COLO829 (cell line): ENCODE measurements around the gene ARHGAP27.

Experiments
- DNase-seq: peaks from one replicate; pipeline ENCODE4 v3.0.0; 2012; ENCODE audit warnings: low spot score

ARHGAP27 gene

DNA sequence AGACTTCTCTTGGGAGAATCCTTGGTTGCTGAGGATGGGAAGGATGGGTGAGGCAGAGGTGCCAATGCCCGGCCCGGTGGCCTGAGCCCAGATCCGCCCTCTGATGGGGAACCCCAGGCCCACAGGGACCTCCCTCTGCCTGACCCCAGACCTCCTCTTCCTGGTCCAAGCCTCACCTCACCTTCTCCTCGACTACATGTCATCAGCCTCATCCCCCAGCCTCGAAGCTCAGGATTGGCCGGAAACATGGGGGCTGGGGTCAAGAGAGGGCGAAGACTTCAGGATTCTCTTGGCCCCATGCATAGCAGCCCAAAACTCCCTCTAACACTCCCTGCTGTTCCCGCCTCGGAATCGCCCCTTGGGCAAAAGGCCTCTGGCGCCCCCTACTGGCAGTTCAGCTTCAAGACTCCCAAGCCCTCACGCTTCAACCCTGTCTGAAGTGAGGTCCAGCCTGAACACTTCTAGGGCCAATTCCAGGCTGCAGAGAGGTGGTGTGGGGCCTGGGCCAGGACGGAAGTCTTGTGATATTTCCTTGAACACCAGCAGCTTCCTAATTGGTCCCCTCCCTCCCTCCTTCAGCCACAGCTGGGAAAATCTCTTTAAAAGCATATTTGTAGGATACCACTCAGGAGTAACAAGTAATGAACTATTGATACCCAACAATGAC lies 47.2 kb downstream of the ARHGAP27 start:
- DNase-seq: peak; percentile 76

DNA sequence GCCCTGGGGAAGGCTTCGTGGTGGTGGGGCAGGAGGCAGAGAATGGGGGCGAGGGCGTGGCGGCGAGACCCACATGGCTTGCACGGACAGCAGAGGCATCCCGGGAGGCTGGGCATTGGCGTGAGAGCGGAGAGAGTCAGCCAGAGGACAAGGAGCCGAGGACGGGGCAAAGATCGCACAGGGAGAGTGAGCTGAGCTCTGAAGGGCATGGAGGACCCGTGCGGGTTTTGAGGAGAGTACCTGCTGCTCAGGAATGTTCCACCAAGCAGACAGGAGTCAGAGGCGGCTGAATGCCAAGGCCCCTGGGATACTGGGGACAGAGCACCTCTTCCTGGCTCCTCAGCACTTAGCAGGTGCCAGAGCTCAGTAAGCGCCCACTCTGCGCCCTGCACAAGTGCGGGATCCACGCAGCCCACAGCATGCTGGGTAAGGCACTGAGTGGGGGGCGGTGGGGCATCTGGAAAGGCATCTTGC lies 47.8 kb downstream of the ARHGAP27 start:
- no peak for DNase-seq

- DNase-seq: no peak
Measured at GRCh38 chr17:45384047-45384788, 48.5 kb downstream of the ARHGAP27 start.

GRCh38 chr17:45383003-45383402 lies 49.7 kb downstream of the ARHGAP27 start:
- DNase-seq: no peak

GRCh38 chr17:45382226-45382625 lies 50.4 kb downstream of the ARHGAP27 start:
- DNase-seq: no peak

DNA sequence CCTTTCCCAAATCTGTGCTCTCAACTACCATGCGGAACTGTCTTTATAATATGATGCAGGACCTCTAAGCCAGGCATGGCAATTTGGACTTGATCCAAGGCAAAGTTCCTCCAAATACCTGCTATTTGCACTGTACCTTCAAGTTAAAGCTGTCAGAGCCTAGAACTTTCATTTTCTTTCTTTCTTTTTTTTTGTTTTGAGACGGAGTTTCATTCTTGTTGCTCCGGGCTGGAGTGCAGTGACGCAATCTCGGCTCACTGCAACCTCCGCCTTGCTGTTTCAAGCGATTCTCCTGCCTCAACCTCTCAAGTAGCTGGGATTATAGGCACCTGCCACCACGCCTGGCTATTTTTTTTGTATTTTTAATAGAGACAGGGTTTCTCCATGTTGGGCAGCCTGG lies 51.7 kb downstream of the ARHGAP27 start:
- no peak for DNase-seq

GRCh38 chr17:45380046-45380765 lies 52.5 kb downstream of the ARHGAP27 start:
- DNase-seq: no peak

DNA sequence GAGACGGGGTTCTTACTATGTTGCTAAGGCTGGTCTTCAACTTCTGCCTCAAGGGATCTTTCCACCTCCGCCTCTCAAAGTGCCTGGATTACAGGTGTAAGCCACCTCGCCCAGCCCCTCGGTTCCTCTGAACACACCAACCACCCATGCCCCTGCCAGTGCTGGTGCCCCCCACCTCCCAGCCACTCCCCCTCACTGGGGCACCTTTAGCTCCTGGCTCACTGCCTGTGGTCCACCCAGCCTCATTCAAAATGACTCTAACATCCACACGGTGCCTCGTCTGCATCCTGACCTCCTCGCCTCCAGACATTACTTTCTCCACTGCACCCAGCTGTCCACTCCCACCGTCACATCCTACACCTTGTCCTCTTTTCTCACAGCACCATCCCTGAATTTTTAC lies 55.3 kb downstream of the ARHGAP27 start:
- DNase-seq: no peak

DNA sequence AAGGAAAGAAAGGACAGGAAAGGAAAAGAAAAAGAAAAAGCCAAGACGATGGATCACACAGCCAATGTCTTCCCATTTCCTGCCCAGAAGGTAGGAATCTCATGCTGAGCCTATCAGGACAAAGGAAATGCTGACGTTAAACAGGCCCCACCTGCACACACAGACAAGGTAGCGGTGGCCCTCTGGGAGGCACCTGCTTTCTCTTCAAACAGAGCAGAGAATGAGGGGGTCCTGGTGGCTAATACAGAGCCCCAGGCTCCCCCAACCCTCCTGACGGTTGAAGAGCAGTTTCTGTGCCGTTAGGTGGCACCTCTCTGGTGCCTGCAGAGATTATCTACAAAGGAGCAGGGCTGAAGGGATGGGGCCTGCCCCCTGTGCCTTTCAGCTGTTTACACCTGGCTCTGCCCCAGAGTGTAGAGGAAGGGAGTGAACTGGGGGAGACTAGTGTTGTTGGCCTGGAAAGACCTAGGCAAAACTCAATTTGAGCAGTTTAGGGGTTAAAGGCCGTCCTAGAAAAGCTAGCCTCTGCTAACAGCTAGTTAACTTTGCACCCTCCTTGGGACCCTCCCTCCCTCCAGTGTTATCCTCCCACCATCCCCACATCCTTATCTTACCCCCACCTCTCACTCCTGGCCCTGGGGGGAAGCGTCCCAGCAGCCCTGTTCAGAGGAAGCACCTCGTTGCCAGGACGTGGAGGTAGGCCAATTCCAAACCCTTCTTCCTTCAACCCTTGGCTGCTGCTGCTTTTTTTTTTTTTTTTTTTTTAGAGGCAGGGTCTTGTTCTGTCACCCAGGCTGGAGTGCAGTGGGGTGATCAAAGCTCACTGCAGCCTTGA lies 56.3 kb downstream of the ARHGAP27 start:
- DNase-seq: no peak

- DNase-seq: no peak
Measured at GRCh38 chr17:45374501-45374900, 58.2 kb downstream of the ARHGAP27 start.

- DNase-seq: no peak
Measured at GRCh38 chr17:45372325-45372869, 60.3 kb downstream of the ARHGAP27 start.

- DNase-seq: peak; percentile 94
Measured at GRCh38 chr17:45371414-45372324, 61.0 kb downstream of the ARHGAP27 start.

DNA sequence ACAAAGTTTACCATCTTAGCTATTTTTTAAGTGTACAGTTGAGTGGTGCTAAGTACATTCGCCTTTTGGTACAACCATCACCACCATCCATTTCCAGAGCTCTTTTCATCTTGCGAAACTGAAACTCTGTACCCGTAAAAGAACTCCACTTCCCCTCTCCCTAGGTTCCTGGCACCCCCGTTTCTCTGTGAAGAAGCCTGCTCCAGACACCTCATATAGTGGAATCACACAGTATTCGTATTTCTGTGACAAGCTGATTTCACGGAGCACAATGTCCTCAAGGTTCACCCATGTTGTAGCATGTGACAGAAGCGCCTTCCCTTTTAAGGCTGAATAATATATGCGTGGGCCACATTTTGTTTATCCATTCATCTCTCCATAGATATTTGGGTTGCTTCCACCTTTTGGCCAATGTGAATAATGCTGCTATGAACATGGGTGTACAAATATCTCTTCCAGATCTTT lies 61.7 kb downstream of the ARHGAP27 start:
- DNase-seq: no peak

GRCh38 chr17:45369421-45369820 lies 63.2 kb downstream of the ARHGAP27 start:
- DNase-seq: no peak

- DNase-seq: no peak
Measured at GRCh38 chr17:45368651-45369050, 64.0 kb downstream of the ARHGAP27 start.

DNA sequence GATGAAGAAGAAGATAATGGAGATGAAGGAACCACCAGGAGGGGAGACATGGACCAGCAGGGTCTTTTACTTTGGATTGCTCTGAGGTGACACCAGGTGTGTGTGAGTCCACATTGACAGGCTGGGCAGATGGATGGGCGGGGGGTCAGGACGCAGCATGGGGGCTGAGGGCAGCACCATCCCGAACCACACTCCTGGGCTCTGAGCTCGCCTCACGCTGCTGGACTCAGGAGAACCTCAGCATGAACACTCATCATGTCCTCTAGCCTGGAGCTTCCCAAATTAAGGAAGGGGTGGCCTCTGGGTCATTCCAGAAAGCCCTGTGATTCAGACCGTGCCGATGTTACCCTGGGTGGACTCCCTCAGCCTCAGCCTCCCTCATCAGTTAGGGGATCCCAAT lies 65.5 kb downstream of the ARHGAP27 start:
- no peak for DNase-seq

- no peak for DNase-seq
Measured at GRCh38 chr17:45366691-45367090, 66.0 kb downstream of the ARHGAP27 start.

DNA sequence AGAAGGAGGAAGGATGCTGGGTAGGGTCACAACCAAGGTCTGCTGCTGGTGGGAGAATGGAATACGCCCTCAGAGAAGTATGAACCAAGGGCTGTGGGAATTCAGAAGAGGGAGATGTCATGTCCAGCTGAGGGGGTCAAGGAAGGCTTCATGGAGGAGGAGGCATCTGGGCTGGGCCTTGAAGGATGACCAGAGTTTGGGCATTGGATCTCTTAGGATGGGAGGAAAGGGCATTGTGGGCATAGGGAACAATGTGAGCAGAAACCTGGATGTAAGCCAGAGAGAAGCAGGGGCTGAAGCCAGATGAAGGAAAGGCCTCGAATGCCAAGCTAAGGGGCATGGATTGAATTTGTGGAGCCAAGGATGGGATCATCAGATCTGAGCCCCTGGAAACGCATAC lies 66.6 kb downstream of the ARHGAP27 start:
- no peak for DNase-seq

DNA sequence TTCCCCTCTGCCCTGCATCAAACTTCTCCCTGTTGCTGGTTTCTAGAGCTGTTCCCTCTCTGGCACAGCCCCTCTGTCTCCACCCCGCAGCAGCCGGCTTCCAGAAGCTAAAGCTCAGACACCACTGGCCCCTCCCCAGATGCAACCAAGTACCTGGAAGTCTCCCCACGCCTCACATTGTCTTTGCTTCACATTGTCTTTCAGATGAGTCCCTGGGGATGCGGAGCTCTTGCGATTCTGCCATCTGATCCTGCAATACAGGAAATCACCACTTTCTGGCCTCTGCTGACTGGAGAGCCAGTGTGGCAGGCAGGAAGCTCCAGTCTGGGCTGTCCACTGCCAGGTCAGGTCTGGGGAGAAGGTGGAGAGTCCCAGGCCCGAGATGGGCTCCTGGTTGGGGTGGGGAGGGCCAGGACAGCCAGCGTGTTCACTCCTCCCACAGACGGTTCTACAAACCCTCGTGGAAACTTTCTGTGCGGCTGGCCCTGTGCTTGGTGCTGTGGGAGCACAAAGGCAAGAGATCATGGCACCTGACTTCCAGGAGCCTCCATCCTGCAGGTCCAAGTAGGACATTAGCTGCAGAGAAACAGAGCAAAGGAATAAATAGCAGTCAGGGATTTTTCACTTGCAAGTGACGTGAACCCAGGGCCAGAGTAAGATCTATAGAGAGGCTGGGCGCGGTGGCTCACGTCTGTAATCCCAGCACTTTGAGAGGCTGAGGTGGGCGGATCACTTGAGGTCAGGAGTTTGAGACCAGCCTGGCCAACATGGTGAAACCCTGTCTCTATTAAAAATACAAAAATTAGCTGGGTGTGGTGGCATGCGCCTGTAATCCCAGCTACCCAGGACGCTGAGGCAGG lies 67.9 kb downstream of the ARHGAP27 start:
- DNase-seq: no peak

- no peak for DNase-seq
Measured at GRCh38 chr17:45363498-45363897, 69.2 kb downstream of the ARHGAP27 start.
